ENCODE data around the gene C2CD5. TPM values are rescaled to one million over a fixed set of nuclear protein-coding genes. Genes with fewer than 3 reads are reported as not detected.
A peak's percentile ranks its signal among the peaks of the same experiment; 100 is the strongest.

The C2CD5 gene
- total and polyA plus RNA-seq, 2 of the 4 experiments (the other 2 are of a cell fraction): 14.5 to 15.8 TPM

DNA sequence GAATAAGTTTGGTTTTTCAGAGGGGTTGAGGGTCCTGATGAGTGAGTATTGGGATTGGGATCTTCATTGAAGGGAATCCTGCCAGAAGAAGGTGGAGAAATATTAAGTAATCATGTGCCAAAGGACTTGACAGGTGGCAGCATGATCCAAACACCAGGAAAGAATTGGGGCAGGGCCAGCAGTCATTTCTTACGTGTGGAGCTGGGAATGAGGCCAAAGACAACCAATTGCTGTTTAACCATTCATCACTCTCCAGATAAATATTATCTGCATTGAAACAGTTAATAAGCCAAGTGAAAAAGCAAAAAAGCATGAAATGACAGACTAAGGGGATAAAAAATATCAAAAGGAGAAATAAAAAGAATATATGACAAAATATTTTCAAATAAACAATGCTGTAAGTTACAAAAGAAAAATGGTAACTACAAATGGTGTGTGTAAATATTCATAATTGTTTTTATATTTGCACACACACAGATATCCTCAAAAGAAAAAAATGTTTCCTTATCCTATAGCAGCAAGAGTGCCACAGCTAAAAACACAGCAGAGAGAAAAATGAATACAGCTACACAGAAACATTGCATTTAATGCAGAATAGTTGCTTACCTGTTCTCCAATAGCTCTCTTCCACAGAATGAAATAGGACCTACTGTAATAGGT is 26.2 kb downstream of the C2CD5 start:
- Histone ChIP-seq H3K4me3 (ENCODE audit: insufficient read depth, low read depth, low read length) (no peak overlapping the region), H4K5ac (ENCODE audit: low read depth, low read length) (no peak overlapping the region), H3K23ac (ENCODE audit: low read depth, low read length) (no peak overlapping the region), H3K4me1 (ENCODE audit: control insufficient read depth, insufficient read depth, low read length) (no peaks in the 10 kb centered on the region), H2AFZ (replicated peaks; ENCODE audit: low read length, poor library complexity) (no peak overlapping the region), H3K14ac (replicated peaks; ENCODE audit: low read depth, low read length) (no peak overlapping the region), H3K27ac (ENCODE audit: insufficient read depth, low read length) (no peak overlapping the region), H3K18ac (ENCODE audit: low read depth, low read length) (no peak overlapping the region), H2AK5ac (ENCODE audit: low read depth, low read length) (no peak overlapping the region), H3K9me1 (ENCODE audit: insufficient read depth, low read length) (peaks cover 2% of the 10 kb centered on the region; the same call in 1 of the 2 replicates), H2BK20ac (ENCODE audit: low read depth, low read length) (no peak overlapping the region), H4K20me1 (ENCODE audit: insufficient read depth, low read length) (no peaks in the 10 kb centered on the region), H3K27me3 (ENCODE audit: control insufficient read depth, insufficient read depth, low read length) (no peaks in the 10 kb centered on the region), H2BK120ac (ENCODE audit: low read depth, low read length) (no peak overlapping the region), H3K79me1 (ENCODE audit: low read depth in 1 of 2, low read length in 2 of 2) (peaks cover 0 to 4% of the 10 kb centered on the region in 2 experiments; a peak in 2 of 4 replicates), H2BK15ac (ENCODE audit: low read depth, low read length) (no peak overlapping the region), H2AK9ac (replicated peaks; ENCODE audit: low read depth, low read length, poor library complexity) (no peak overlapping the region), H3K56ac (ENCODE audit: extremely low read depth, insufficient read depth, low read length) (no peak overlapping the region), H3K4ac (ENCODE audit: low read depth, low read length) (no peak overlapping the region), H3K9ac (ENCODE audit: low read depth, low read length) (no peak overlapping the region), H2BK5ac (ENCODE audit: low read depth, low read length, poor library complexity, severe bottlenecking) (no peak overlapping the region), H3K36me3 (ENCODE audit: control insufficient read depth, insufficient read depth, low read length) (peaks cover 12% of the 10 kb centered on the region), H4K8ac (ENCODE audit: low read depth in 2 of 2, low read length in 2 of 2) (no peak overlapping the region), H3K9me3 (ENCODE audit: control insufficient read depth, insufficient read depth, low read length) (no peaks in the 10 kb centered on the region), H4K91ac (ENCODE audit: insufficient read depth, low read depth, low read length) (no peak overlapping the region), H3K4me2 (ENCODE audit: low read depth, low read length) (no peak overlapping the region)
- no TSS peak for BruUV-seq (replicated peaks)
- CTCF ChIA-PET: interaction anchor here (1.2 kb wide), 1 partner anchor 11 kb away, joined by 3 read pairs; no protein-coding TSS in a partner anchor
- ATAC-seq (ENCODE audit: low read depth): no peak
- no CpG with 5 or more reads among the region's 1 CpG for WGBS, 2 experiments (ENCODE audit: extremely low coverage in 2 of 2, insufficient read length in 1 of 2)
- POLR2A ChIA-PET (ENCODE audit: unreplicated experiment): interaction anchor here (0.6 kb wide), 1 partner anchor 18 kb away, joined by 5 read pairs; no protein-coding TSS in a partner anchor
- in situ Hi-C loops (cut with MboI; ENCODE audit: low sequenced_read_pairs) (no loop called here), dilution Hi-C loops (cut with HindIII; ENCODE audit: low sequenced_read_pairs, unreplicated experiment) (no loop called here), intact Hi-C loops (cut with micrococcal nuclease) (loop anchor here (5.0 kb wide), 1 partner anchor 41 kb away; no protein-coding TSS in a partner anchor)
- TF ChIP-seq NFE2L2 (IDR thresholded peaks at IDR 0.05; ENCODE audit: low read depth, low read length) (no peak), USF2 (IDR thresholded peaks at IDR 0.05; ENCODE audit: low read depth, low read length) (no peak), ELK1 (IDR thresholded peaks at IDR 0.05; ENCODE audit: borderline replicate concordance, low read depth, low read length) (no peak), RFX5 (IDR thresholded peaks at IDR 0.05; ENCODE audit: low read depth, low read length) (no peak), RCOR1 (IDR thresholded peaks at IDR 0.05; ENCODE audit: insufficient replicate concordance, low read length) (no peak), BHLHE40 (IDR thresholded peaks at IDR 0.05; ENCODE audit: low read depth, low read length) (no peak), CEBPB (IDR thresholded peaks at IDR 0.05; ENCODE audit: low read depth, low read length) (no peak), MAZ (IDR thresholded peaks at IDR 0.05; ENCODE audit: borderline replicate concordance, low read depth, low read length) (no peak), POLR2A (IDR thresholded peaks at IDR 0.05; ENCODE audit: low read depth, low read length) (no peak), CHD1 (IDR thresholded peaks at IDR 0.05; ENCODE audit: low read depth, low read length) (no peak)
- TF ChIP-seq, protein P1, sequence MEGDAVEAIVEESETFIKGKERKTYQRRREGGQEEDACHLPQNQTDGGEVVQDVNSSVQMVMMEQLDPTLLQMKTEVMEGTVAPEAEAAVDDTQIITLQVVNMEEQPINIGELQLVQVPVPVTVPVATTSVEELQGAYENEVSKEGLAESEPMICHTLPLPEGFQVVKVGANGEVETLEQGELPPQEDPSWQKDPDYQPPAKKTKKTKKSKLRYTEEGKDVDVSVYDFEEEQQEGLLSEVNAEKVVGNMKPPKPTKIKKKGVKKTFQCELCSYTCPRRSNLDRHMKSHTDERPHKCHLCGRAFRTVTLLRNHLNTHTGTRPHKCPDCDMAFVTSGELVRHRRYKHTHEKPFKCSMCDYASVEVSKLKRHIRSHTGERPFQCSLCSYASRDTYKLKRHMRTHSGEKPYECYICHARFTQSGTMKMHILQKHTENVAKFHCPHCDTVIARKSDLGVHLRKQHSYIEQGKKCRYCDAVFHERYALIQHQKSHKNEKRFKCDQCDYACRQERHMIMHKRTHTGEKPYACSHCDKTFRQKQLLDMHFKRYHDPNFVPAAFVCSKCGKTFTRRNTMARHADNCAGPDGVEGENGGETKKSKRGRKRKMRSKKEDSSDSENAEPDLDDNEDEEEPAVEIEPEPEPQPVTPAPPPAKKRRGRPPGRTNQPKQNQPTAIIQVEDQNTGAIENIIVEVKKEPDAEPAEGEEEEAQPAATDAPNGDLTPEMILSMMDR (conservative IDR thresholded peaks at IDR 0.05; ENCODE audit: low read depth, low read length): no peak
- DNase-seq: peak; percentile 15

Data from IMR-90 (cell line).